ENCODE data around the gene CRX.

- TF ChIP-seq EZH2 (IDR thresholded peaks at IDR 0.05) (no peak), POLR2AphosphoS5 (IDR thresholded peaks at IDR 0.05; ENCODE audit: borderline replicate concordance, low read depth, low read length) (no peak), FOXP2 (optimal IDR thresholded peaks at IDR 0.05; ENCODE audit: control extremely low read depth, extremely low read length, insufficient read depth) (no peak)
Measured at GRCh38 chr19:47821460-47822020, at the start of gene CRX.

Data from SK-N-MC (cell line).